Activated CD4-positive, CD25-positive, alpha-beta regulatory T cell treated with anti-CD3 and anti-CD28 coated beads, Interleukin-2, amount 50 U/mL, for 16 hours (primary cell): ENCODE measurements around the gene CIITA.

Source experiments
- DNase-seq: peaks from one replicate; pipeline ENCODE4 v3.0.0-alpha.2; 2020; ENCODE audit warnings: low read depth, low spot score

CIITA gene

DNA sequence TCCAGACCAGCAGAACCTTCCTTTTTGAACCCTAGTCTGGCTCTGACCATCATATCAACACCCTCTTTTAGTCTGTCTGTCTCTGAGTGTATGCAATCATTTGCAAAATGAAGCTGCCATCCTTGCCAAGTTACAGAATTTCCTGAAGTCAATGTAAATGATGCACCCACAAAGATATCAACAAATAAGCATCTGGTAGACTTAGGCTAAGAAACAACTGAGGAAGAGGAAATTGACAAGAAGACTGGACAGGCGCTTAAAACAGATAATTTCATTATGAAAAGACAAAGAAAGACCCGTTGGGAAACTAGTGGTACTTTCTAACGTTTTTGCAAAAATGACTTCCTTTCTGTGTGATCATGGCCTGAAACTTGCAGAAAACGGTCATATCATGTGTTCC lies 24.7 kb upstream of the CIITA start:
- DNase-seq = no peak

- DNase-seq = no peak
Observed at GRCh38 chr16:10852948-10853347, 24.1 kb upstream of the CIITA start.

DNA sequence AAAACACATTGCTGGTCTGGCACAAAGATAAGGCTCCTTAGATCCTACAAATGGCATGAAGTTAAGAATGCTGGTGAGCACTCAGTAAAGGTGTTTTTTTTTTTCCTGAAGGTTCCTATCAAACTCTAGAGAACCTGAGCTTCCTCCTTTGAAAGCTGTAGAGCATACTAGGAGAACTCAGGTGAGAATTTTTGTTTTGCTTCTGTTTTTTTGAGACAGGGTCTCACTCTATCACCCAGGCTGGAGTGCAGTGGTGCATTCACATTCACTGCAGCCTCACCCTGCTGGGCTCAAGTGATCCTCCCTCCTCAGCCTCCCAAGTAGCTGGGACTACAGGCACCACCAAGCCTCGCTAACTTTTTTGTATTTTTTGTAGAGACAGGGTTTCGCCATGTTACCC lies 21.0 kb upstream of the CIITA start:
- DNase-seq = no peak

GRCh38 chr16:10858203-10858602 lies 18.8 kb upstream of the CIITA start:
- no peak for DNase-seq

DNA sequence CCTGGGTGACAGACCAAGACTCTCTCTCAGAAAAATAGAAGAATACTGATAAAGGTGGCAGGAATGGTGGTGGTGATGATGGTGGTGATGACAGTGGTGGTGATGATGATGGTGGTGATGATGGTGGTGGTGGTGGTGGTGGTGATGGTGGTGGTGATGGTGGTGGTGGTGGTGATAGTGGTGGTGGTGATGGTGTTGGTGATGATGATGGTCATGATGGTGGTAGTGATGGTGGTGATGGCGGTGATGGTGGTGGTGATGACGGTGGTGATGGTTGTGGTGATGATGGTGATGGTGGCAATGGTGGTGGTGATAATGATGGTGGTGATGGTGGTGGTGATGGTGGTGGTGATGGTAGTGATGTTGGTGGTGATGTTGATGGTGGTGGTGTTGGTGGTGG lies 18.0 kb upstream of the CIITA start:
- no peak for DNase-seq

DNA sequence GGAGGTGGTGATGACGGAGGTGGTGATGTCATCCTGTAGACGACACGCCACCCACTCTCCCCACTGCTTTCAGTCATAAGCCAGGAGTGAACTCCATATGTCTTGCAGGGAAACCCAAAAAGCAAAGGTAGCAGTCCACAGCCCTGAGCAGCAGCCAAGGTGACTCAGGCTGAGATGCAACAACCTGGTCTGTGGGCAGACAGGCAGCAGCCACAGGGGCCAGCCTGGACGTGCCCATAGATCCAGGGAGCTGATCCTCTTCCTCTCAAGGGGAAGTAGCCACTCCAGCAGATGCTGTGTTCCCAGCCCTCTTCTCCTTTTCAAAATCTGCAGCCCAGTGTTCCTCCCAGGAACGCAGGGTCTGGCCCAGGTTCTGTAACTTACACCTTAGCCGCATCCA lies 17.3 kb upstream of the CIITA start:
- no peak for DNase-seq

DNA sequence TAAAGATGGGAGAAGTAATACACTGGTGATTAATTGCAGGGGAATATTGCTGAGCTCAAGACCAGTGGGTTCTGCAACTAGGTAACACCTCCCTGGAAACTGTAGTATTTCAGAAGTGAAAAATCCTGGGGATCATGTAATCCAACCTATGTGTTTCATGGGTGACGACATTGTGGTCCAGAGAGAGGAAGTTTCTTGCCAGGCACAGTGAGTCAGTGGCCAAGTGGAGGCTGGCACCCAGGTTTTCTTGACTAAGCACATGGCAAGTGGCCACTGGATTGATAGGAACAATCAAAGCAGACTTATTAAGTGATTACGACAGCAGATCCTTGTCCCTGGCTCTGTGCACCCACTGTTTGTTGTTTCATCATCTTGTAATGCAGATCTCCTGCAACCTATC lies 14.6 kb upstream of the CIITA start:
- no peak for DNase-seq

- DNase-seq = no peak
Observed at GRCh38 chr16:10865991-10866966, 10.7 kb upstream of the CIITA start.

DNA sequence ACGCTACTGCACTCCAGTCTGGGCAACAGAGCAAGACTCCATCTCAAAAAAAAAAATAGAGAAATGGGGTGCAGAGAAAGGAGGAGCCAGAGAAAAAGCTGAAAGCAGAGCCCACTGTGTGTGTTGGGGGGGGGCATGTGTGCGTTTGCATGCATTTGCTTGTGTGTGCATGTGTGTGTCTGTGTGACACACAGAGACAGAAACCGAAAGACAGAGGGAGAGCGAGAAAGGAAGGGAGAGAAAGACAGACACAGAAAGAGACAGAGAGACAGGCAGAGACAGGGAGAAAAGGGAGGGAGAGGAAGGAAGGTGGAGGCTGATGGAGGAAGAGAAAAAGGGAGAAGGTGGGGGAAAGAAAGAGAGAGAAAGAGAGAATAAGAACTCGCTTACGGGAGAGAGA lies 9.8 kb upstream of the CIITA start:
- no peak for DNase-seq

DNA sequence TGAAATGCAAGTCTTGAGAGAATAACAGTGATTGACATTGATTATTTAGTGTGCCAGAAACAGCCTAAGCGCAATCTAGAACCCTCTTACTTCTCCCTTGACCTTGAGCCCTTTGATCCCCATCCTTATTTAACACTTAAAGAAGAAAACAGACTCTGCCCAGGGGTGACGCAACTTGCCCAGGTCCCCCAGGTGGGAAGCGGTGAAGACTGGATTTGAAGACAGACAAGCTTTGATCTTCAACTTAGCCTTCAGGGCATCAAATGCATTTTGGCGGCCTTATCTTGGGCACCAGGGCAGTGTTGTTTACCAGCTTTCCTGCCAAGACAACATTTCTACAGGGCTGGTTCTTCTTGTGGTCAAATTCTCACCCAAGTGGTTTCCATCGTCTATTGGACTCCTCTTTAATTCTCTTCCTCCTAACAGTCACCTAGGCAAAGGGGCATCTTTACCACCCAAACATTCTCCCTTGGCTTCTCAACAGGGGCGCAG lies 8.9 kb upstream of the CIITA start:
- no peak for DNase-seq

GRCh38 chr16:10868596-10869469 lies 8.2 kb upstream of the CIITA start:
- DNase-seq = no peak

GRCh38 chr16:10870137-10870776 lies 6.7 kb upstream of the CIITA start:
- no peak for DNase-seq

GRCh38 chr16:10870808-10871156 lies 6.2 kb upstream of the CIITA start:
- DNase-seq = no peak

GRCh38 chr16:10871157-10871991 lies 5.6 kb upstream of the CIITA start:
- DNase-seq = peak; percentile 31

- DNase-seq = no peak
Observed at GRCh38 chr16:10876315-10876714, 687 bp upstream of the CIITA start.

DNA sequence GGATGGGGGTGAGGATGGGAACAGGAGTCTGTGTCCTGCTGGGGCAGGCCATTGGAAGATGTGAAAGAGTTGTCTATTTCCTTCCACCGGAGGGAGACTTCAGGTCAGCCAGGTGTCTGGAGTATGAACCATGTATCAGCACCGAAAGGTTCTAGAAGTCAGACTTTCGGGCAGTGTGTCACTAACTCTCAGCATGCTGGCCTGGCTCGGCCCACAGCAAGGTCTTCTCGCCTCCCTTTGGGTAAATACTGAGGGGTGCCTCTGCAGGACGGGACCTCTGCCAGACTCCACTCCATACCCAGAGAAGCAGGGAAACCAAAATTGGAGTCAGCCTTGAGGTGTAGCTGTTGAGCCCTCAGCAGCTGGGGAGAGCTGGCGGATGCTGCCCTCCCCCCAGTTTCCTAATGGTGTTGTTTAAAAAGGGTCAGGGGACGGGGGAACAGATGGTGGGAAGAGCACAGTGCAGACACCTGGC lies 507 bp downstream of the CIITA start:
- DNase-seq = no peak

- no peak for DNase-seq
Observed at GRCh38 chr16:10878328-10878643, 1.3 kb downstream of the CIITA start.

- DNase-seq = no peak
Observed at GRCh38 chr16:10878644-10879501, 1.9 kb downstream of the CIITA start.

DNA sequence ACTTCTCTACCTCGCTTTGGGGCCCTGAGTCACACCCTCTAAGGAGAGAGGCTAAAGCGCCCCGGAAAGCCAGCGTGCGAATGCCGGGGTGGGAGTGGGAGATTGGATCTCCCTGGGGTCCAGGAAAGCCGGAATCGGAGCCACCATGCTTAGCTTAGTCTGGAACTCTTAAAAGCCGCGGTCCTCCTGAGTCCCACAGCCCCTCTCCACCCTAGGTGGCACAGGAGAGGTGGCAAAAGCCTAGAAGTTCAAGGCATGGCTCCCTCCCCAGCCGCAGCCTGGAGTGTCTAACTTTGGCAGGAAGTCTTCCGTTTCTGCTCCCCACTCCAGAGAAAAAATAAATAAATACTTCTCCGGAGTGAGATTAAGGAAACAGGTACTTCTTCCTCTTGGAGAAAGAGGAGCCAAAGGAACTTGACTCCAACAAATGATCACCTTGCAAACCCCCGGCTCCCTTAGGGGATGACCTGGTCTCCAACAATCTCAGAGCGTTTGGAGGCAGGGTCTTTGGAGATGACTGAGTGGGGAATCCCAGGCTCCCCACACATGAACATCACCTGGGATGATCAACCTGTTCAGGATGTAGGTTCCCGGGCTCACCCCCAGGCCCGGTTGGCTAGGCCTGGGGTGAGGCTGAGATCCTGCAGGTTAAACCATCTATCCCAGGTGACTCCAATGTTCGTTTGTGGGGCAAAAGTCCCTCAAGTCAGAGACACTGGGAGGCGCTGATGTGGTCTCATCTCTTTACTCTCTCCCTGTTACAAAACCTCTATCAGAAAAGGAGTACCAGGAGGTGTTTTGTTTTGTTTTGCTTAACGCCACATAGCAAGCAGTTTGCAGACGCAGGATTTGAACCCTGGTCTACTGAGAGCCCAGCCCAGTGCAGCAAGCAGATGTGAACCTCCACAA lies 2.9 kb downstream of the CIITA start:
- no peak for DNase-seq
